Sigmoid colon (tissue), 7 donors: Measurements from ENCODE around the gene MACF1. TPM values are rescaled to one million over a fixed set of nuclear protein-coding genes. Genes with fewer than 3 reads are reported as not detected.

ENCODE experiments used
- DNase-seq: peaks from one replicate; pipeline ENCODE4 v3.0.0-alpha.2; 2019
- H3K27ac ChIP-seq, 4 donors: fragments of 200-600 bp; sonication (generic); one replicate each; pipeline ENCODE4 v1.5.1; 2016 to 2019; ENCODE audit warnings: mild to moderate bottlenecking in 1 of 4
- H3K27me3 ChIP-seq, 3 donors: fragments of 200-600 bp; sonication (generic); one replicate each; pipeline ENCODE4 v1.5.1; 2019; ENCODE audit warnings: mild to moderate bottlenecking in 1 of 3
- H3K36me3 ChIP-seq, 4 donors: fragments of 200-600 bp; sonication (generic); one replicate each; pipeline ENCODE4 v1.5.1; 2016 to 2019
- H3K4me1 ChIP-seq, 4 donors: fragments of 200-600 bp; sonication (generic); one replicate each; pipeline ENCODE4 v1.5.1; 2017 to 2019
- H3K4me3 ChIP-seq, 4 donors: fragments of 200-600 bp; sonication (generic); one replicate each; pipeline ENCODE4 v1.5.1; 2017 to 2019; ENCODE audit warnings: mild to moderate bottlenecking in 2 of 4, moderate library complexity in 1 of 4
- H3K9me3 ChIP-seq, 4 donors: fragments of 200-600 bp in 3 of 4; sonication (generic) in 3 of 4; one replicate each; pipeline versions ENCODE4 v1.5.1 to v1.6.1; 2013 to 2019
- CTCF ChIP-seq, 4 experiments: fragments of 450-650 bp in 3 of 4; fragments of 200-600 bp in 1 of 4; IDR thresholded peaks; one replicate each; pipeline ENCODE4 v1.5.1; 2016 to 2019; ENCODE audit warnings: antibody characterized with exemption in 4 of 4, mild to moderate bottlenecking in 3 of 4, moderate library complexity in 2 of 4
- EP300 ChIP-seq, 4 donors: sonication (generic); formaldehyde crosslinking; IDR thresholded peaks; one replicate each; pipeline ENCODE4 v1.6.1; 2017; ENCODE audit warnings: antibody characterized with exemption in 4 of 4
- POLR2A ChIP-seq, 2 donors: fragments of 450-650 bp; IDR thresholded peaks; one replicate each; pipeline ENCODE4 v1.6.1; 2016; ENCODE audit warnings: antibody characterized with exemption in 2 of 2, mild to moderate bottlenecking in 2 of 2, moderate library complexity in 2 of 2
- POLR2AphosphoS5 ChIP-seq, 4 donors: sonication (generic); formaldehyde crosslinking; IDR thresholded peaks; one replicate each; pipeline ENCODE4 v1.6.1; 2017; ENCODE audit warnings: antibody characterized with exemption in 4 of 4
- WGBS, 2 donors: extraction: QIAGEN DNeasy Blood & Tissue Kit; methylation state at CpG; one replicate each; pipeline ENCODE4 v1.1.7; 2013; 5-methylcytosine and 5-hydroxymethylcytosine counted together
- intact Hi-C: fragments of 100-400 bp; cut with DNase I; formaldehyde crosslinking; loops from one replicate; pipeline ENCODE4 v1.15.1; 2023
- polyA plus RNA-seq, 3 donors: library from polyadenylated mRNA; stranded (reverse); fragments of 200-250 nt; gene quantifications; one replicate each; pipeline ENCODE4 v1.2.3, GENCODE V29; 2013
- total RNA-seq, 4 donors: library from RNA; depleted of rRNA; stranded (reverse); fragments of >200 nt; gene quantifications; one replicate each; pipeline ENCODE4 v1.1.0, GENCODE V29; 2016
- donor health status: healthy with polysubstance abuse.
- donor health status: Bipolar disorder and iron deficiency.
- donor health status: healthy.

The MACF1 gene
- total and polyA plus RNA-seq, 7 donors = 16.0 to 657 (median 292) TPM

- Histone ChIP-seq H3K4me1 (peaks cover 0 to 25% (median 21%) of the 10 kb centered on the region in 4 donors), H3K27me3 (no peaks in the 10 kb centered on the region), H3K9me3 (no peaks in the 10 kb centered on the region), H3K27ac (peak overlapping the region; percentile 17 to 61 (median 50)), H3K4me3 (no peak overlapping the region), H3K36me3 (peaks cover 27 to 94% (median 50%) of the 10 kb centered on the region in 4 donors)
- TF ChIP-seq CTCF (IDR thresholded peaks at IDR 0.05) (no peak), POLR2AphosphoS5 (IDR thresholded peaks at IDR 0.05) (peak in 1 of 4 donors; percentile 10)
- WGBS, 2 donors = 20 to 61% methylated on average over 3 of the region's 3 CpGs
- intact Hi-C loops = no loop called here
- DNase-seq = no peak
Measured at GRCh38 chr1:39434797-39435395, 230.4 kb downstream of the MACF1 start.

GRCh38 chr1:39435597-39435996 lies 231.1 kb downstream of the MACF1 start:
- WGBS, 2 donors = 94 to 97% methylated on average over 5 of the region's 5 CpGs
- H3K36me3 ChIP-seq = peaks cover 27 to 94% (median 51%) of the 10 kb centered on the region in 4 donors
- H3K4me3 ChIP-seq = no peak overlapping the region
- peaks cover 0 to 25% (median 21%) of the 10 kb centered on the region in 4 donors for H3K4me1 ChIP-seq
- no peak for DNase-seq
- peak overlapping the region in 3 of 4 donors; percentile 46 to 61 (median 53) for H3K27ac ChIP-seq
- no peaks in the 10 kb centered on the region for H3K9me3 ChIP-seq
- intact Hi-C loops = no loop called here
- no peak for TF ChIP-seq POLR2A (IDR thresholded peaks at IDR 0.05)
- no peak for TF ChIP-seq POLR2AphosphoS5 (IDR thresholded peaks at IDR 0.05)
- no peak for TF ChIP-seq EP300 (IDR thresholded peaks at IDR 0.05)
- no peak for TF ChIP-seq CTCF (IDR thresholded peaks at IDR 0.05)
- no peaks in the 10 kb centered on the region for H3K27me3 ChIP-seq

- intact Hi-C loops = no loop called here
- TF ChIP-seq EP300 (IDR thresholded peaks at IDR 0.05) (no peak), POLR2AphosphoS5 (IDR thresholded peaks at IDR 0.05) (no peak), CTCF (IDR thresholded peaks at IDR 0.05) (no peak), POLR2A (IDR thresholded peaks at IDR 0.05) (no peak)
- Histone ChIP-seq H3K4me3 (no peak overlapping the region), H3K36me3 (peaks cover 34 to 98% (median 57%) of the 10 kb centered on the region in 4 donors), H3K27me3 (no peaks in the 10 kb centered on the region), H3K9me3 (no peaks in the 10 kb centered on the region), H3K4me1 (peaks cover 0 to 22% (median 17%) of the 10 kb centered on the region in 4 donors), H3K27ac (no peak overlapping the region)
- WGBS, 2 donors = 55 to 80% methylated on average over 3 of the region's 3 CpGs
- no peak for DNase-seq
Measured at GRCh38 chr1:39436842-39437241, 232.3 kb downstream of the MACF1 start.

- no peak for DNase-seq
- TF ChIP-seq EP300 (IDR thresholded peaks at IDR 0.05) = no peak
- TF ChIP-seq POLR2AphosphoS5 (IDR thresholded peaks at IDR 0.05) = no peak
- TF ChIP-seq CTCF (IDR thresholded peaks at IDR 0.05) = no peak
- TF ChIP-seq POLR2A (IDR thresholded peaks at IDR 0.05) = no peak
- peaks cover 0 to 16% (median 11%) of the 10 kb centered on the region in 4 donors for H3K4me1 ChIP-seq
- intact Hi-C loops = no loop called here
- H3K36me3 ChIP-seq = peaks cover 44 to 100% (median 67%) of the 10 kb centered on the region in 4 donors
- no peaks in the 10 kb centered on the region for H3K9me3 ChIP-seq
- no peaks in the 10 kb centered on the region for H3K27me3 ChIP-seq
- H3K27ac ChIP-seq = no peak overlapping the region
- 90 to 96% methylated on average over 2 of the region's 2 CpGs for WGBS, 2 donors
- H3K4me3 ChIP-seq = no peak overlapping the region
Measured at GRCh38 chr1:39438042-39438441, 233.5 kb downstream of the MACF1 start.

- H3K36me3 ChIP-seq = peaks cover 45 to 100% (median 80%) of the 10 kb centered on the region in 4 donors
- no peak for TF ChIP-seq CTCF (IDR thresholded peaks at IDR 0.05)
- TF ChIP-seq POLR2A (IDR thresholded peaks at IDR 0.05) = no peak
- TF ChIP-seq EP300 (IDR thresholded peaks at IDR 0.05) = no peak
- no peak for TF ChIP-seq POLR2AphosphoS5 (IDR thresholded peaks at IDR 0.05)
- no peaks in the 10 kb centered on the region for H3K9me3 ChIP-seq
- 77 to 87% methylated on average over 2 of the region's 2 CpGs for WGBS, 2 donors
- H3K27ac ChIP-seq = no peak overlapping the region
- intact Hi-C loops = no loop called here
- no peak overlapping the region for H3K4me3 ChIP-seq
- no peaks in the 10 kb centered on the region for H3K27me3 ChIP-seq
- H3K4me1 ChIP-seq = no peaks in the 10 kb centered on the region
- DNase-seq = no peak
Measured at GRCh38 chr1:39440856-39441255, 236.4 kb downstream of the MACF1 start.
